ENCODE measurements around the gene METTL25.

METTL25 gene

GRCh38 chr12:82476511-82476910 lies 118.2 kb downstream of the METTL25 start:
- Histone ChIP-seq H3K4me1 (ENCODE audit: insufficient read depth, low read length, poor library complexity, severe bottlenecking) (no peaks in the 10 kb centered on the region), H4K20me1 (ENCODE audit: insufficient read depth, low read length, poor library complexity, severe bottlenecking) (no peaks in the 10 kb centered on the region), H3K9me3 (ENCODE audit: insufficient read depth, low read depth, low read length) (no peaks in the 10 kb centered on the region), H3K9ac (ENCODE audit: low read depth, low read length, poor library complexity, severe bottlenecking) (no peak overlapping the region), H3K4me3 (ENCODE audit: low read length, poor library complexity, severe bottlenecking) (no peak overlapping the region), H3K4me2 (ENCODE audit: low read depth, low read length, poor library complexity, severe bottlenecking) (no peak overlapping the region), H3K36me3 (ENCODE audit: insufficient read depth, low read length) (no peaks in the 10 kb centered on the region), H3K27me3 (ENCODE audit: insufficient read depth, low read length, poor library complexity, severe bottlenecking) (no peaks in the 10 kb centered on the region), H2AFZ (ENCODE audit: low read length) (no peak overlapping the region), H3F3A (ENCODE audit: low read depth) (no peaks in the 10 kb centered on the region), H3K79me2 (ENCODE audit: insufficient read depth, low read length) (no peaks in the 10 kb centered on the region), H3K9me2 (replicated peaks; ENCODE audit: low read depth, low read length) (no peaks in the 10 kb centered on the region)
- no peak for TF ChIP-seq EZH2phosphoT487 (IDR thresholded peaks at IDR 0.05; ENCODE audit: borderline replicate concordance)
- TF ChIP-seq, protein P1, sequence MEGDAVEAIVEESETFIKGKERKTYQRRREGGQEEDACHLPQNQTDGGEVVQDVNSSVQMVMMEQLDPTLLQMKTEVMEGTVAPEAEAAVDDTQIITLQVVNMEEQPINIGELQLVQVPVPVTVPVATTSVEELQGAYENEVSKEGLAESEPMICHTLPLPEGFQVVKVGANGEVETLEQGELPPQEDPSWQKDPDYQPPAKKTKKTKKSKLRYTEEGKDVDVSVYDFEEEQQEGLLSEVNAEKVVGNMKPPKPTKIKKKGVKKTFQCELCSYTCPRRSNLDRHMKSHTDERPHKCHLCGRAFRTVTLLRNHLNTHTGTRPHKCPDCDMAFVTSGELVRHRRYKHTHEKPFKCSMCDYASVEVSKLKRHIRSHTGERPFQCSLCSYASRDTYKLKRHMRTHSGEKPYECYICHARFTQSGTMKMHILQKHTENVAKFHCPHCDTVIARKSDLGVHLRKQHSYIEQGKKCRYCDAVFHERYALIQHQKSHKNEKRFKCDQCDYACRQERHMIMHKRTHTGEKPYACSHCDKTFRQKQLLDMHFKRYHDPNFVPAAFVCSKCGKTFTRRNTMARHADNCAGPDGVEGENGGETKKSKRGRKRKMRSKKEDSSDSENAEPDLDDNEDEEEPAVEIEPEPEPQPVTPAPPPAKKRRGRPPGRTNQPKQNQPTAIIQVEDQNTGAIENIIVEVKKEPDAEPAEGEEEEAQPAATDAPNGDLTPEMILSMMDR (conservative IDR thresholded peaks at IDR 0.05; ENCODE audit: low read length) = no peak

GRCh38 chr12:82479511-82479910 lies 121.2 kb downstream of the METTL25 start:
- Histone ChIP-seq H3K27me3 (ENCODE audit: insufficient read depth, low read length, poor library complexity, severe bottlenecking) (no peaks in the 10 kb centered on the region), H3K9ac (ENCODE audit: low read depth, low read length, poor library complexity, severe bottlenecking) (no peak overlapping the region), H3K36me3 (ENCODE audit: insufficient read depth, low read length) (no peaks in the 10 kb centered on the region), H4K20me1 (ENCODE audit: insufficient read depth, low read length, poor library complexity, severe bottlenecking) (no peaks in the 10 kb centered on the region), H3K4me2 (ENCODE audit: low read depth, low read length, poor library complexity, severe bottlenecking) (no peak overlapping the region), H3K9me3 (ENCODE audit: insufficient read depth, low read depth, low read length) (no peaks in the 10 kb centered on the region), H3K4me3 (ENCODE audit: low read length, poor library complexity, severe bottlenecking) (no peak overlapping the region), H3K79me2 (ENCODE audit: insufficient read depth, low read length) (no peaks in the 10 kb centered on the region), H3K9me2 (replicated peaks; ENCODE audit: low read depth, low read length) (no peaks in the 10 kb centered on the region), H3K4me1 (ENCODE audit: insufficient read depth, low read length, poor library complexity, severe bottlenecking) (no peaks in the 10 kb centered on the region), H2AFZ (ENCODE audit: low read length) (no peak overlapping the region), H3F3A (ENCODE audit: low read depth) (no peaks in the 10 kb centered on the region)
- no peak for TF ChIP-seq EZH2phosphoT487 (IDR thresholded peaks at IDR 0.05; ENCODE audit: borderline replicate concordance)
- TF ChIP-seq, protein P1 (conservative IDR thresholded peaks at IDR 0.05; ENCODE audit: low read length) = no peak

GRCh38 chr12:82480606-82481005 lies 122.3 kb downstream of the METTL25 start:
- no peak overlapping the region for H3K4me2 ChIP-seq (ENCODE audit: low read depth, low read length, poor library complexity, severe bottlenecking)
- no peaks in the 10 kb centered on the region for H3K27me3 ChIP-seq (ENCODE audit: insufficient read depth, low read length, poor library complexity, severe bottlenecking)
- TF ChIP-seq, protein P1 (conservative IDR thresholded peaks at IDR 0.05; ENCODE audit: low read length) = no peak
- TF ChIP-seq EZH2phosphoT487 (IDR thresholded peaks at IDR 0.05; ENCODE audit: borderline replicate concordance) = no peak
- H3K79me2 ChIP-seq (ENCODE audit: insufficient read depth, low read length) = no peaks in the 10 kb centered on the region
- H3K4me3 ChIP-seq (ENCODE audit: low read length, poor library complexity, severe bottlenecking) = no peak overlapping the region
- H3K36me3 ChIP-seq (ENCODE audit: insufficient read depth, low read length) = no peaks in the 10 kb centered on the region
- no peaks in the 10 kb centered on the region for H3K9me3 ChIP-seq (ENCODE audit: insufficient read depth, low read depth, low read length)
- H3F3A ChIP-seq (ENCODE audit: low read depth) = no peaks in the 10 kb centered on the region
- no peak overlapping the region for H2AFZ ChIP-seq (ENCODE audit: low read length)
- no peaks in the 10 kb centered on the region for H4K20me1 ChIP-seq (ENCODE audit: insufficient read depth, low read length, poor library complexity, severe bottlenecking)
- no peak overlapping the region for H3K9ac ChIP-seq (ENCODE audit: low read depth, low read length, poor library complexity, severe bottlenecking)
- no peaks in the 10 kb centered on the region for H3K4me1 ChIP-seq (ENCODE audit: insufficient read depth, low read length, poor library complexity, severe bottlenecking)
- no peaks in the 10 kb centered on the region for H3K9me2 ChIP-seq (replicated peaks; ENCODE audit: low read depth, low read length)

All from Loucy (cell line).